Muscle of arm (tissue), 14 donors: ENCODE results near the gene SPTLC3. TPM values are rescaled to one million over a fixed set of nuclear protein-coding genes. Genes with fewer than 3 reads are reported as not detected.
A peak's percentile ranks its signal among the peaks of the same experiment; 100 is the strongest.
"Not testable (repeated sequence)": the region's sequence is repeated elsewhere in the genome, so short reads cannot be mapped to it uniquely, and the experiment has no call there.

Source experiments
- DNase-seq: peaks from one replicate; pipeline ENCODE4 v3.0.0-alpha.2; 2013
- long read RNA-seq, 11 donors: transcript quantifications; one replicate each; lab custom pipeline, GENCODE V29; 2026
- polyA plus RNA-seq, 12 donors: library from polyadenylated mRNA; unstranded; fragments of 120-200 nt; gene quantifications; one replicate each; pipeline ENCODE4 v1.2.1, GENCODE V29; 2013; ENCODE audit not compliant: insufficient read length in 12 of 12

Gene SPTLC3
- 10 to 100 TPM in 1 of 12 donors, 1 to 10 TPM in 10, not detected in 1; 1.6 to 10.7 (median 3.1) TPM for polyA plus RNA-seq
- long read RNA-seq, donor 1: 0 reads
- long read RNA-seq, donor 2: 0 reads
- long read RNA-seq, donor 3: 0 reads
- long read RNA-seq, donor 4: 0 reads
- long read RNA-seq, donor 5: 0 reads
- long read RNA-seq, donor 6: 0 reads
- long read RNA-seq, donor 7, partial matches to known transcripts: 0 of 1 reads
- long read RNA-seq, donor 7, other reads (novel, unspliced or antisense): 0 of 1 reads
- long read RNA-seq, donor 8: 0 reads
- long read RNA-seq, donor 9: 0 reads
- long read RNA-seq, donor 10: 0 reads
- long read RNA-seq, donor 11: 0 reads

DNA sequence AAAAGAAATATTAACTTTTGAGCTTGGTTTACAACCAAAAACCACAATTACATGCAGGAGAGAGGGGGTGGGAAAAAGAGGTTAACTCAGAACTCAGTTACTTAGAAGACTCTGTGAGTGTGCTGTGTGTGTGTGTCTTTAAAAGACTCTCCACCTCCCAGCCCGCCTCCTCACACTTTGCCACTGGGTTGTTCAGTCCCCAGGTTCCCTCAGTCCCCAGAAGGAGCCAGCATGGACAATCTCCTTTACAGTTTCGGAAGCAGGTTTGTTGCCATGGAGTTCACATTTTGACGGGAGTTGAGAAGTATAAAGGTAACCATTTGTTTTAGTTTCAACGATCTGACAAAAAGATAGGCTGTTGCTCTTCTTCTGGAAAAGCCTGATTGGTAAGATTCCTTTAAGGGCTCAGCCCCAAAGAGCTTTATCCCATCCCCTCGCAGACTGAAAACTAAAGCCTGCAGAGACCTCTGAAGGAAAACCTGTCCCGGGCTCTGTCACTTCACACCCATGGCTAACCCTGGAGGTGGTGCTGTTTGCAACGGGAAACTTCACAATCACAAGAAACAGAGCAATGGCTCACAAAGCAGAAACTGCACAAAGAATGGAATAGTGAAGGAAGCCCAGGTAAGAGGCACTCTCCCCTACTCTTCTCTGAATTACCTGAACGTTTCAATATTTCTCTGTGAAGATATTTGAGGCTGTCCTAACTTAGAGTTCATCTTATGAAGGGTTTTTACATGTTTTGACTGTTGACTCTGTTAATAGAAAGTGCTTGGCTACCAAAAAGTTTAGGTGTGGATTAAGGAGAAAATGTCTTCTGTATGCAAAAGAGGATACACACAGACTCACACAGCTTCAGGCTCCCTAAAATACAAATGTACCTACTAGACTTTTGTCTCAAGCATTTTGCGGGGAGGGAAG is at the start of gene SPTLC3:
SPTLC3 (plus strand) TSS at position 212 of the 921 bp plus-strand sequence; CDS start at position 508, 296 bp downstream.
- DNase-seq: peak; percentile 59

- no peak for DNase-seq
Measured at GRCh38 chr20:12961725-12962124, 47.0 kb upstream of the SPTLC3 start.

DNA sequence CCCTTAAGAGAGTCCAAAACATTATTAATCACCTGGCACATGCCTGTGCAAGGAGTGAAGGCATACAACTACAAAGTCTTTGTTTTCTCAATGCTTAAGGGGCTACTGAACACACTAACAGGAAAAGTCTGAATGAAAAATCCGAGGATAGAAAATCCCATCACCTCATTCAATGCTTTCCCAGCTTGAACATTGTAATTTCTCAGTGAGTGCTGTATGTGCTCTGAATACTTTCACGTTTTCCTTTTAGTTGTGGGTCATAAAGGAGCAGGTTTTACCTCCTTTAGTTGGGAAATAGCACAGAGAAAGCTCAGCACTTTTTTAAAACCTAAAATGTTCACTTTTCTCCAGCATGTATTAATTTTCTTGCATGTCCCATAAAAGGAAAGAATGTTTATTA is 45.9 kb upstream of the SPTLC3 start:
- DNase-seq: no peak

- DNase-seq: no peak
Measured at GRCh38 chr20:12963416-12963815, 45.4 kb upstream of the SPTLC3 start.

DNA sequence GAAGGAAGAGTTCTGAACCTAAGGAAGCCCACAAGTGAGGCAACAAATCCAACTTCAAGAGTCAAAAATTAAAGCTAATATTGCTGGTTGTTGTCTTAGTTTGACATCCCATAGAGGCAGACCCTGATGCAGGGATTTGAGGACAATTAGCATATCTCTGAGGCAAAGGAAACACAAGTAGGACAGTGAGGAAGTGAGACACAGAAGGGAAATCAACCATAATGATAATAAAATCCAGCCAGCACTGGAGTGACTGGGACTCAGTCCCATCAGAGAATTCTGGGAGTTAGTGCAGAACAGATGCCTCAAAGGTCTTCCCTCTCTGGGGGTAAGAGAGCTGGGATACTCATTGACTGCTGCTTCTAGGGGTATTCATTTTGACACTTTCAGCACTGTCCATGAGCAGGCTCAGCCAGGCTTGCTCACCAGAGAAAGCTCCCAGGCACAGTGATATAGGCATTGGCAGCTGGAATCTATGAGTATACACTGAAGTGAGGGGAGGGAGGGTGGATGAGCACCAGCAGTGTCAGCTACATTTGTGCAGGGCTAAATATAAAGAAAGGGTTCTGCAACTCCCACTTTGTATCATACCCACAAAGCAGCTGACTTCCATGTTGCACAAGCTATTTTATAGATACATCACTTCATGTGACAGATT is 43.4 kb upstream of the SPTLC3 start:
- no peak for DNase-seq

- no peak for DNase-seq
Measured at GRCh38 chr20:12965870-12966251, 42.9 kb upstream of the SPTLC3 start.

DNA sequence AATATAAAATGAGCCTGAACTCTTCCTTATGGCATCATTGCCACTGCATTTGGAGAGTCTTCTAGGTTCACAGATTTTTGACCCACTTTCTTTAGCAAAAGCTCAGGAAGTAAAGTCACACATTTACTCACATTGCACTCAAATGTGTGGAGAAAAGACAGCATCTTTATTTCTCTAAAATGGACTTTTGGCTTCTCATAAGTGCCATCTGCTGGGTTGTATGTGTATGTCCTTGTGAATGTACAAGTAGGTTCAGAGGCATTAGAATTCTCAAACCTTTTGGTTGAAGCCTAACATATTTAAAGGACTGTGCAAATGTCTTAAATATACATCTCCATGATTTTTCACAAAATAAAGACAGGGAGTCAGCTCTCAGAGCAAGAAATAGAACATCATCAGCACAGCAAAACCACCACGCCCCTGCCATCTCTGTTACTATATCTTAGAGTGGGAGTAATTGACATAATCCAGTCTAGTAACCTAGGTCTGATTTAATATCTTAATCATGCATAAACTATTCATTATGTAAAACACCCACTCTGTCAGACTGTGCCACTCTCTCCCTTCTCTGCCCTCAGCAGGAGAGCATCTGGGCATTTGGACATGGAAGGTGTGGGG is 42.2 kb upstream of the SPTLC3 start:
- peak; percentile 15 for DNase-seq

- no peak for DNase-seq
Measured at GRCh38 chr20:12967932-12968331, 40.8 kb upstream of the SPTLC3 start.

DNA sequence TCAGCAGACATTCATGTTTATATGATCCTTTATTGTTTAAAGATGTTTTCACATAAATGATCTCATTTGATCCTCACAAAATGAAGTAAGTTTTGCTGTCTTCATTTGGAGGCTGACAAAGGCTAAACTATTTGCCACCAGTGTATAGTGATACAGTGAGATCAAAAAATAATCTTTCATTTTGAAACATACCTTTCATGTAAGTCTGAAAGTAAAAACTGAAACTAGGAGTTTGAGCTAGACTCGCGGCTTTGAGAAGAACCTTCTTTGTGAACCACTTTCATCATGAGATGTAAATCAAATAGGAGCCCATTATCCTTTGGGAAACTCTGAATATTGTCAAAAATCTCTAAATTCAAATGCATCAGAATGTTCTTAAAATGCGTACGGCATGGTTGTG is 40.3 kb upstream of the SPTLC3 start:
- DNase-seq: no peak

- DNase-seq: no peak
Measured at GRCh38 chr20:12969071-12969669, 39.6 kb upstream of the SPTLC3 start.

GRCh38 chr20:12970372-12970821 is 38.4 kb upstream of the SPTLC3 start:
- DNase-seq: peak; percentile 47

GRCh38 chr20:12975833-12976608 is 32.8 kb upstream of the SPTLC3 start:
- no peak for DNase-seq

DNA sequence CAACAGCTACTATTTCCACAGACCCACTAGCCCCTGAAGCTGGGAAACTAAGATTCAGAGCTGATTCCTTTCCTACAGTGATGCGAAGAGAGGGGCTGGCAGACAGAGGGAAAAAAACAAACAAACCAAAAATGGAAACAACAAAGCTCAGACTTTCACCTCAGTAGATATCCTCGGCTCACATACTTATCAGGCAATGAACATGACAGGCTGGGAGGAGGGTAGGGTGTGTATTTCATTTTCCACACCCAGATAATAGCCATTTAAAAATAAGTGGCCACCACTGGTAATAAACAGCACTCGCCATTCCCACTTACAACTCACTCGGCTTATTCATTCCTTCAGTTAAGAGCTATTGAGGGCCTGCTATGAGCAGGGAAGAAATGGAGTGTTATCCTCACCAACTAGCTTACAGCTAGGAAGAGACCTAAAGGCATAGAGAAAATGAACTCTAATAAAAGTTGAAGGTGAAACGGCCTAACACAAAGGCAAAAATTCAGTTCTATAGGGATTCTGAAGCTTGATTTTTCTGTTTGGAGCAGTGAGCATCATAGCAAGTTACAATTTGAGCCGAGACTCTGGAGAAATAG is 32.0 kb upstream of the SPTLC3 start:
- no peak for DNase-seq

GRCh38 chr20:12977328-12978125 is 31.2 kb upstream of the SPTLC3 start:
- no peak for DNase-seq

- DNase-seq: no peak
Measured at GRCh38 chr20:12978126-12978394, 30.7 kb upstream of the SPTLC3 start.

DNA sequence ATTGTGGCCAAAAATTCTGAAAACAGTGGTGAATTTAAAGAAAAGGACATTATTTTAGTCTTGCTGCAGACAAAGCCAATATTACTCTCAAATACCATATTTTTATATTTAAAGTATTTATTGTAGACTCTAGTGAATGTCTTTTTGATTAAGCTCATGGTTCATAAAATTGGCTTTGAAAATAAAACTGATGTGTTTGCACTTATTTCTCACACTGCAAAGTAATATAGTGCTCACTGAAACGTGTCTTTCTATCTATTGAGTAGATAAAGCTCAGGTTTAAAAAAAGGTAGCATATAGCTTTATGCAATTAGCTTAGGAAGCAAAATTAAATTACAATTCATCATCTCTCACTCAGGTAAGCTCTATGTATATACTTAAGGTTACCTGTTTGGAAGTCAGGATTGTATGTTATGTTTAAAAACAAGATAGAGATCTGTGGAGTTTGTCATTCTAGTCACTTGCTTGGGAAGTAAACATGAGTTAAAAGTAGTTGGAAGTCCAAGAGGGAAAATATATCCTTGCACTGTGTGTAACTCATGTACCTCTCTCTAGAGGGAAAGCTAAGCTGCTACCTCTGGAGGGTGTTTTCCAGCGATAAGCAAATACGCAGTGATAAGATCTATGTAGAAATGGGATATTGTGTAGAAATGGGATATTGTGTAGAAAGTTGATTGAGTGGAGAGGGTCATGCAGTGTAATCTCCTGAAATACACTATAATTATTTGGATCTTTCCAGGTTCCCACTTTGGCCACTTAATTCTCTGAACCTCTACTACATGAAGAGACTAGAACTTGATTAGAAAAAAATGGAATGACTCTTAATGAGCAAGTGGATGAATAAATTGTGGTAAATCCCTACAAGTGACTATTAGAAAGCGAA is 29.9 kb upstream of the SPTLC3 start:
- DNase-seq: no peak

GRCh38 chr20:12979713-12980112 is 29.1 kb upstream of the SPTLC3 start:
- not testable (repeated sequence) for DNase-seq

DNA sequence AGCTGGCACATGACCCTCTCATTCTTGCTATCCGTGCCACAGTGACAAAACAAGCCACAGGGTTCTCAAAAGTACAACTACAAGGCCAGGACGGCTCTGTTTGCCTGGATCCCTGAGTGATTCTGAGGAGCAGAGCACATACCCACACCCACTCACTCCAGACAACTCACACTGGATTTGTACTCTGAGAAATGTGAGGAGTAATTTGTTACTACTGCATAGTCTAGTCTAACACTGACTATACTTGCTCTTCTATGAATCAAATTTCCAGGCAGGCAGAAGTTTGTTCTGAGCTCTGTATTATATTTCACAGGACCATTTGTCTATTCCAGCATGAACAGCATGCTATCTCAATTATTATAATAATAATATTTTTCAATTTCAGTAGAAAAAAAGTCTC is 26.7 kb upstream of the SPTLC3 start:
- no peak for DNase-seq
